ENCODE measurements around the gene SEZ6L2.
A peak's percentile ranks its signal among the peaks of the same experiment; 100 is the strongest.
"Not testable (repeated sequence)": the region's sequence is repeated elsewhere in the genome, so short reads cannot be mapped to it uniquely, and the experiment has no call there.

The SEZ6L2 gene

GRCh38 chr16:29900102-29900887 is 945 bp upstream of the SEZ6L2 start, which contains the start of gene ASPHD1:
TSS of gene ASPHD1 (plus strand) at chr16:29900488. CDS start at chr16:29900972, 484 bp downstream.
- Histone ChIP-seq H3K27ac (ENCODE audit: low read depth, low read length) (no peak within 1 kb of the TSS), H3K4me3 (ENCODE audit: low read depth, low read length) (peak within 1 kb of the TSS; percentile 88), H3K9ac (ENCODE audit: low read length) (peak within 1 kb of the TSS; percentile 66), H3K27me3 (ENCODE audit: control insufficient read depth, insufficient read depth, low read length) (no peaks in the 10 kb centered on the region), H3K9me3 (ENCODE audit: control insufficient read depth, insufficient read depth, low read depth, low read length) (no peaks in the 10 kb centered on the region), H3K4me1 (ENCODE audit: control insufficient read depth, insufficient read depth, low read length) (peaks cover 15% of the 10 kb centered on the region), H3K36me3 (ENCODE audit: control insufficient read depth, insufficient read depth, low read length) (peaks cover 15% of the 10 kb centered on the region)

DNA sequence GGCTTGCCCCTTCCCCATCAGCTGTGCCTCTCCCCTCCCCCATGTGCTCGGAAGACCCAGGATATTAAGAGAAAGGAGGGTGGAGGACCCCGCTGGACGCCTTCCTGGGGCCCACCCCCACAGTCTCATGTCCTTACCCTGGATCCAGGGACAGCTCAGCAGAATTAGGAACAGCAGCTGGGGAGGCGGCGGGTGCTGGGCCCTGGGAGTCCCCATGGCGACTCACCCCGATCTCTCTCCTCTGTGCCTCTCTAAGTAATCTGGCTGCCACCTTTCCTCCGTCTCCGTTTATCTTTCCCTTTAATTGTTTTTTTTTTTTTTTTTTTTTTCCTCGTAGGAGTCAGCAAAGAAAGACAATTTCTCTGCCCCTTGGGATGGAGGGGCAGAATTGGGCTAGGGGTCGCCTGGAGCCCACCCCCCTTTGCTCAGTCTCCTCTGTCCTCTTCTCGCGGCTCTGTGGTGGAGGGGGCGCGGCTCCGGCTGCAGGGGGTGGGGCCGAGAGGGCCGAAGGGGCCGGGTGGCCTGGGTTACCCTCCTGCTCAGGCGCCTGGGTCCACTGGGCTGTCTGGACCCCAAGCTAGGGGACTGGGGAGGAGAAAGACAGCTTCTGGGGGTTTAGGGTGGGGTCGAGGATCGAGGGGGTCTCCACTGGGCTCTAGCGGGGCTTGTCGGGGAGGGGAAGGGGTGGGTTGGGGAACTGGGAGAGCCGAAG is 390 bp downstream of the SEZ6L2 start:
- Histone ChIP-seq H3K27ac (ENCODE audit: low read depth, low read length) (no peak overlapping the region), H3K9me3 (ENCODE audit: control insufficient read depth, insufficient read depth, low read depth, low read length) (no peaks in the 10 kb centered on the region), H3K9ac (ENCODE audit: low read length) (peak overlapping the region; percentile 59), H3K4me3 (ENCODE audit: low read depth, low read length) (peak overlapping the region; percentile 88), H3K36me3 (ENCODE audit: control insufficient read depth, insufficient read depth, low read length) (peaks cover 7% of the 10 kb centered on the region; the same call in 1 of the 2 replicates), H3K27me3 (ENCODE audit: control insufficient read depth, insufficient read depth, low read length) (no peaks in the 10 kb centered on the region), H3K4me1 (ENCODE audit: control insufficient read depth, insufficient read depth, low read length) (peaks cover 15% of the 10 kb centered on the region)

GRCh38 chr16:29898135-29898803 is 1.1 kb downstream of the SEZ6L2 start:
- no peak overlapping the region for H3K27ac ChIP-seq (ENCODE audit: low read depth, low read length)
- peaks cover 15% of the 10 kb centered on the region for H3K4me1 ChIP-seq (ENCODE audit: control insufficient read depth, insufficient read depth, low read length)
- no peaks in the 10 kb centered on the region for H3K27me3 ChIP-seq (ENCODE audit: control insufficient read depth, insufficient read depth, low read length)
- H3K36me3 ChIP-seq (ENCODE audit: control insufficient read depth, insufficient read depth, low read length) = peaks cover 5% of the 10 kb centered on the region; the same call in 1 of the 2 replicates
- H3K9ac ChIP-seq (ENCODE audit: low read length) = peak overlapping the region; percentile 59
- H3K9me3 ChIP-seq (ENCODE audit: control insufficient read depth, insufficient read depth, low read depth, low read length) = no peaks in the 10 kb centered on the region
- peak overlapping the region; percentile 88 for H3K4me3 ChIP-seq (ENCODE audit: low read depth, low read length)

- H3K4me3 ChIP-seq (ENCODE audit: low read depth, low read length) = no peak overlapping the region
- peaks cover 15% of the 10 kb centered on the region for H3K4me1 ChIP-seq (ENCODE audit: control insufficient read depth, insufficient read depth, low read length)
- H3K27me3 ChIP-seq (ENCODE audit: control insufficient read depth, insufficient read depth, low read length) = no peaks in the 10 kb centered on the region
- peaks cover 10% of the 10 kb centered on the region; the same call in 1 of the 2 replicates for H3K36me3 ChIP-seq (ENCODE audit: control insufficient read depth, insufficient read depth, low read length)
- H3K9ac ChIP-seq (ENCODE audit: low read length) = no peak overlapping the region
- H3K9me3 ChIP-seq (ENCODE audit: control insufficient read depth, insufficient read depth, low read depth, low read length) = no peaks in the 10 kb centered on the region
- no peak overlapping the region for H3K27ac ChIP-seq (ENCODE audit: low read depth, low read length)
These were observed 2.0 kb downstream of the SEZ6L2 start for GRCh38 chr16:29897333-29897732.

GRCh38 chr16:29896841-29897240 is 2.5 kb downstream of the SEZ6L2 start:
- Histone ChIP-seq H3K36me3 (ENCODE audit: control insufficient read depth, insufficient read depth, low read length) (peaks cover 11% of the 10 kb centered on the region; the same call in 1 of the 2 replicates), H3K9me3 (ENCODE audit: control insufficient read depth, insufficient read depth, low read depth, low read length) (no peaks in the 10 kb centered on the region), H3K9ac (ENCODE audit: low read length) (no peak overlapping the region), H3K4me1 (ENCODE audit: control insufficient read depth, insufficient read depth, low read length) (peaks cover 13% of the 10 kb centered on the region), H3K27me3 (ENCODE audit: control insufficient read depth, insufficient read depth, low read length) (no peaks in the 10 kb centered on the region), H3K4me3 (ENCODE audit: low read depth, low read length) (no peak overlapping the region), H3K27ac (ENCODE audit: low read depth, low read length) (no peak overlapping the region)

DNA sequence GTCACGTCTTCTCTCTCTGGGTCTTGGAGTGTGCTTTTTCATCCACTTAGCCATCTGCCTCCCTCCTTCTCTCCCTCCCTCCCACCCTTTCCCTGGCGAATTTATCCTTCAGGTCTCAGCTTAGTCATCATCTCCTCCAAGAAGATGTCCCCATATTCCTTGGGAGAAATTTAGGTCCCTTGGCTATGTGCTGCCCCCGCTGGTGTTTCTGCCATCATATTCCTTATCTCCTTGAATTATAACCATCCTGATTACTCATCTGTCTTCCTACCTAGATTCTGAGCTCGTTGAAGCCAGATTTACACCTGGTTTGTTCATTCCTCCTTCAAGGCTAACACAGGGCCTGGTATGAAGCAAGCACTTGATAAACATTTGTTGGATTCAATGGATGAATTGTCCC is 5.0 kb downstream of the SEZ6L2 start:
- Histone ChIP-seq H3K9me3 (ENCODE audit: control insufficient read depth, insufficient read depth, low read depth, low read length) (no peaks in the 10 kb centered on the region), H3K27me3 (ENCODE audit: control insufficient read depth, insufficient read depth, low read length) (no peaks in the 10 kb centered on the region), H3K27ac (ENCODE audit: low read depth, low read length) (no peak overlapping the region), H3K4me3 (ENCODE audit: low read depth, low read length) (no peak overlapping the region), H3K9ac (ENCODE audit: low read length) (no peak overlapping the region), H3K4me1 (ENCODE audit: control insufficient read depth, insufficient read depth, low read length) (peaks cover 5% of the 10 kb centered on the region), H3K36me3 (ENCODE audit: control insufficient read depth, insufficient read depth, low read length) (peaks cover 11% of the 10 kb centered on the region; the same call in 1 of the 2 replicates)

- Histone ChIP-seq H3K36me3 (ENCODE audit: control insufficient read depth, insufficient read depth, low read length) (peaks cover 11% of the 10 kb centered on the region; the same call in 1 of the 2 replicates), H3K9ac (ENCODE audit: low read length) (no peak overlapping the region), H3K9me3 (ENCODE audit: control insufficient read depth, insufficient read depth, low read depth, low read length) (no peaks in the 10 kb centered on the region)
These were observed 5.8 kb downstream of the SEZ6L2 start for GRCh38 chr16:29893553-29893952.

DNA sequence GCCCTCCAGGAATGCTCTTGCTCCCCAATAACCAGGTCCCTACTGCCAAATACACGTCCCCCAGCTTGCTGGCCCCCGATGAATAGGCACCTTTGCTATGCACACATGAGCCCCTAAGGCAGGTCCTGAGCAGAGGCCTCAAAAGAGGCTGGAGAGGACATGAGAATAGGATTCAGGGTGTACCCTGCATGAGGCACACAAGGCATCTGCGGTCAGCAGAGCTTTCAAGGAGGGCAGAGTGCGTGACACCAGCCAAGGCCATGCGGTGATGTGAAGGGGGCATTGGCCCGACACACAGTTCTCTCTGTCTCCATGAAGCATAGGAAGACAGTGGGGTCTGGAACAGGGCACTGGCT is 6.9 kb downstream of the SEZ6L2 start:
- H3K27ac ChIP-seq (ENCODE audit: low read depth, low read length) = no peak overlapping the region
- no peak overlapping the region for H3K9ac ChIP-seq (ENCODE audit: low read length)
- no peaks in the 10 kb centered on the region for H3K4me1 ChIP-seq (ENCODE audit: control insufficient read depth, insufficient read depth, low read length)
- no peak overlapping the region for H3K4me3 ChIP-seq (ENCODE audit: low read depth, low read length)
- no peaks in the 10 kb centered on the region for H3K9me3 ChIP-seq (ENCODE audit: control insufficient read depth, insufficient read depth, low read depth, low read length)
- H3K27me3 ChIP-seq (ENCODE audit: control insufficient read depth, insufficient read depth, low read length) = no peaks in the 10 kb centered on the region
- H3K36me3 ChIP-seq (ENCODE audit: control insufficient read depth, insufficient read depth, low read length) = peaks cover 11% of the 10 kb centered on the region; the same call in 1 of the 2 replicates

More at GRCh38 chr16:29893553-29893952, 5.8 kb downstream of the SEZ6L2 start:
- Histone ChIP-seq H3K27me3 (ENCODE audit: control insufficient read depth, insufficient read depth, low read length) (no peaks in the 10 kb centered on the region), H3K4me3 (ENCODE audit: low read depth, low read length) (no peak overlapping the region), H3K4me1 (ENCODE audit: control insufficient read depth, insufficient read depth, low read length) (peaks cover 5% of the 10 kb centered on the region), H3K27ac (ENCODE audit: low read depth, low read length) (no peak overlapping the region)

- H3K9ac ChIP-seq (ENCODE audit: low read length) = no peak overlapping the region
- no peaks in the 10 kb centered on the region for H3K4me1 ChIP-seq (ENCODE audit: control insufficient read depth, insufficient read depth, low read length)
- no peaks in the 10 kb centered on the region for H3K9me3 ChIP-seq (ENCODE audit: control insufficient read depth, insufficient read depth, low read depth, low read length)
- peaks cover 11% of the 10 kb centered on the region; the same call in 1 of the 2 replicates for H3K36me3 ChIP-seq (ENCODE audit: control insufficient read depth, insufficient read depth, low read length)
- no peaks in the 10 kb centered on the region for H3K27me3 ChIP-seq (ENCODE audit: control insufficient read depth, insufficient read depth, low read length)
- H3K27ac ChIP-seq (ENCODE audit: low read depth, low read length) = no peak overlapping the region
- no peak overlapping the region for H3K4me3 ChIP-seq (ENCODE audit: low read depth, low read length)
These were observed 7.6 kb downstream of the SEZ6L2 start for GRCh38 chr16:29891525-29892457.

DNA sequence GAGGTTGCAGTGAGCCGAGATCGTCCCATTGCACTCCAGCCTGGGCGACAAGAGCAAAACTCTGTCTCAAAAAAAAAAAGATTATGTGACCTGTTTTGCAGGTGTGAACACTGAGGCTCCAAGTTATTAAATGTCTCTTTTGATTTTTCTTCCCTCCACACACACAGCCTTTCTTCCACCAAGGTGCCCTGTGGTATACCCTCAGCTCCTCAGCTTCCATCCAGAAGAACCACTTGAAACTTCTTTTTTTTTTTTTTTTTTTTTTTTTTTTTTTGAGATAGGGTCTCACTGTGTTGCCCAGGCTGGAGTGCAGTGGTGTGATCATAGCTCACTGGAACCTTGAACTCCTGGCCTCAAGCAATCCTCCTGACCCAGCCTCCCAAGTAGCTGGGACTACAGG is 10.0 kb downstream of the SEZ6L2 start:
- H3K27me3 ChIP-seq (ENCODE audit: control insufficient read depth, insufficient read depth, low read length); H3K9me3 ChIP-seq (ENCODE audit: control insufficient read depth, insufficient read depth, low read depth, low read length); H3K9ac ChIP-seq (ENCODE audit: low read length); H3K4me3 ChIP-seq (ENCODE audit: low read depth, low read length); H3K4me1 ChIP-seq (ENCODE audit: control insufficient read depth, insufficient read depth, low read length); H3K27ac ChIP-seq (ENCODE audit: low read depth, low read length): not testable (repeated sequence)
- H3K36me3 ChIP-seq (ENCODE audit: control insufficient read depth, insufficient read depth, low read length) = peaks cover 15% of the 10 kb centered on the region; the same call in 1 of the 2 replicates

Measured in HUES6 (cell line).